ENCODE results near the gene SCAMP2. TPM values are rescaled to one million over a fixed set of nuclear protein-coding genes. Genes with fewer than 3 reads are reported as not detected.

Gene SCAMP2
- total and polyA plus RNA-seq, 2 of the 13 experiments (the other 11 are each of a cell fraction or from before 2014, with no cell fraction given): 34.8 to 121 TPM

- no peak for TF ChIP-seq IRF1 (CRISPR knock-in tag; IDR thresholded peaks at IDR 0.05; ENCODE audit: low read depth)
- TF ChIP-seq CREB3 (CRISPR knock-in tag; IDR thresholded peaks at IDR 0.05): no peak
- no peak for TF ChIP-seq FOXP1 (IDR thresholded peaks at IDR 0.05)
- no peak for TF ChIP-seq FOXP1 (CRISPR knock-in tag; IDR thresholded peaks at IDR 0.05)
- no peak for TF ChIP-seq ZNF576 (CRISPR knock-in tag; IDR thresholded peaks at IDR 0.05)
- TF ChIP-seq MED13 (CRISPR knock-in tag; IDR thresholded peaks at IDR 0.05): no peak
- TF ChIP-seq ZBTB44 (CRISPR knock-in tag; IDR thresholded peaks at IDR 0.05): no peak
- no peak for TF ChIP-seq AGO1 (IDR thresholded peaks at IDR 0.05; ENCODE audit: low read depth, low read length, poor library complexity, severe bottlenecking)
- no peak for TF ChIP-seq SP1 (IDR thresholded peaks at IDR 0.05)
- no peak for TF ChIP-seq SP1 (CRISPR knock-in tag; IDR thresholded peaks at IDR 0.05)
- no peak for TF ChIP-seq ZNF142 (CRISPR knock-in tag; IDR thresholded peaks at IDR 0.05)
- TF ChIP-seq LRRFIP1 (CRISPR knock-in tag; conservative IDR thresholded peaks at IDR 0.05): no peak
- no peak for TF ChIP-seq ZNF83 (CRISPR knock-in tag; IDR thresholded peaks at IDR 0.05; ENCODE audit: borderline replicate concordance)
- no peak for TF ChIP-seq ZNF710 (CRISPR knock-in tag; IDR thresholded peaks at IDR 0.05; ENCODE audit: borderline replicate concordance)
- TF ChIP-seq ZNF558 (CRISPR knock-in tag; IDR thresholded peaks at IDR 0.05; ENCODE audit: borderline replicate concordance): no peak
Measured at GRCh38 chr15:74843891-74844299, 29.3 kb downstream of the SCAMP2 start (continued).

All from HepG2 (cell line).